ENCODE results near the gene PREX1. TPM values are rescaled to one million over a fixed set of nuclear protein-coding genes. Genes with fewer than 3 reads are reported as not detected.

The PREX1 gene
- total RNA-seq, 1 experiment from 2014 or later = 20.0 TPM

DNA sequence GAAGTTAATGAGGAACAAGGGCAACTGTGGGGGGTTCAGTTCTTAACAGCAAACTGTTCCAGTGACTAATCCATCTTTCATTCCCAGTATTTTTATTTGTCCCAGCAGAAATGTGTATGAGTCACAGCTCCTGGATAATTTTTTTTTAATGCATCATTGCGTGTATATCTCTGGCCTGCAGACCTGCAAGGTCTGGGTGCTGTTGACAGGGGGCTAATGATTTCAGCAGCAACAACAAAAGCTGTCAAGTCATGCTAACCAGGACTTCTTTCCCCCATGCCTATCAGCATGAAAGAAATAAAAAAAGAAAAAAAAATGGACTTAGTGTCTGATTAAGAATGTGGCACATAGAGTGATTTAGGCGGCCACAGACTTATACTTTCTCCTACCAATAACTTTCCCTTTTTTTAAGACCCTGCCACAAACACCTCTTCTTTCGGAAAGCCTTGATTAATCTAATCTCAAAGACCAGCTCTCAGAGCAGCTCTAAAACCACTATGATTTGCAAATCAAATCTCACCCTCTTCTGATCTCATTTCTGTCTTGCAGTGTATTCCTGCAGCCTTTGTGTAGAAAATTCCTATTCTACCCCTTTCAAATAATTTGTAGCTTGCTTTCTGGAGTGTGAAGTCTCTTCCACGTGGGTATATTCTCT lies 14.2 kb upstream of the PREX1 start:
- peak; percentile 67 for DNase-seq (ENCODE audit: low read depth, low spot score)
- peaks cover 43% of the 10 kb centered on the region for H3K4me1 ChIP-seq (ENCODE audit: control insufficient read depth, insufficient read depth, low read length)
- no peak overlapping the region for H3K4me3 ChIP-seq (ENCODE audit: low read depth in 2 of 2, low read length in 2 of 2)
- H3K27ac ChIP-seq (ENCODE audit: low read length) = peak overlapping the region; percentile 81
- intact Hi-C loops (cut with micrococcal nuclease; ENCODE audit: unreplicated experiment) (no loop called here), in situ Hi-C loops (cut with HindIII; ENCODE audit: low pct_unique_long_range_greater_than_20kb, low sequenced_read_pairs) (no loop called here)
- H3K9me3 ChIP-seq (ENCODE audit: control insufficient read depth, insufficient read depth, low read depth, low read length) = no peaks in the 10 kb centered on the region
- ChIA-PET CTCF (interaction anchor here (0.6 kb wide), 1 partner anchor 56 kb away, joined by 3 read pairs; no protein-coding TSS in a partner anchor), POLR2A (interaction anchor here (0.6 kb wide), 3 partner anchors 299 to 1262 kb away, joined by 3 to 7 read pairs (median 3); no protein-coding TSS in a partner anchor)
- peak; percentile 85 for ATAC-seq
- BruUV-seq (replicated peaks) = no TSS peak
- no peaks in the 10 kb centered on the region for H3K27me3 ChIP-seq (ENCODE audit: control insufficient read depth, insufficient read depth, low read length)
- TF ChIP-seq POLR2AphosphoS5 (IDR thresholded peaks at IDR 0.05; ENCODE audit: low read depth, low read length) (peak; percentile 46; the same call in 1 of the 2 replicates), CTCF (IDR thresholded peaks at IDR 0.05) (no peak), TCF7L2 (IDR thresholded peaks at IDR 0.05; ENCODE audit: low read depth, low read length) (no peak)
- H3K36me3 ChIP-seq (ENCODE audit: control insufficient read depth, insufficient read depth, low read length) = no peaks in the 10 kb centered on the region

- ChIA-PET POLR2A (interaction anchor here (0.5 to 0.6 kb wide), 5 partner anchors 14 to 1261 kb away, joined by 3 to 7 read pairs (median 5); no protein-coding TSS in a partner anchor), CTCF (no interaction called here)
- no peaks in the 10 kb centered on the region for H3K36me3 ChIP-seq (ENCODE audit: control insufficient read depth, insufficient read depth, low read length)
- peak overlapping the region; percentile 81 for H3K27ac ChIP-seq (ENCODE audit: low read length)
- ATAC-seq (peak; percentile 58), DNase-seq (ENCODE audit: low read depth, low spot score) (no peak)
- BruUV-seq (replicated peaks) = no TSS peak
- intact Hi-C loops (cut with micrococcal nuclease; ENCODE audit: unreplicated experiment) = no loop called here
- no peaks in the 10 kb centered on the region for H3K9me3 ChIP-seq (ENCODE audit: control insufficient read depth, insufficient read depth, low read depth, low read length)
- TF ChIP-seq TCF7L2 (IDR thresholded peaks at IDR 0.05; ENCODE audit: low read depth, low read length) = no peak
- no peak for TF ChIP-seq POLR2AphosphoS5 (IDR thresholded peaks at IDR 0.05; ENCODE audit: low read depth, low read length)
- no peak for TF ChIP-seq CTCF (IDR thresholded peaks at IDR 0.05)
- no peak for TF ChIP-seq SIN3A (IDR thresholded peaks at IDR 0.05; ENCODE audit: borderline replicate concordance, insufficient read depth, low read depth, low read length)
- TF ChIP-seq REST (IDR thresholded peaks at IDR 0.05; ENCODE audit: insufficient read depth in 1 of 2, low read depth in 2 of 2, low read length in 1 of 2) = no peak
- no peak overlapping the region for H3K4me3 ChIP-seq (ENCODE audit: low read depth in 2 of 2, low read length in 2 of 2)
- no peaks in the 10 kb centered on the region for H3K27me3 ChIP-seq (ENCODE audit: control insufficient read depth, insufficient read depth, low read length)
- in situ Hi-C loops (cut with HindIII; ENCODE audit: low pct_unique_long_range_greater_than_20kb, low sequenced_read_pairs) = no loop called here
- H3K4me1 ChIP-seq (ENCODE audit: control insufficient read depth, insufficient read depth, low read length) = peaks cover 36% of the 10 kb centered on the region
Observed at GRCh38 chr20:48841196-48841874, 13.5 kb upstream of the PREX1 start.

All from Panc1 (cell line).